Kidney (tissue), 14 donors: ENCODE results near the gene FBXO24. TPM values are rescaled to one million over a fixed set of nuclear protein-coding genes. Genes with fewer than 3 reads are reported as not detected.
"Not testable (repeated sequence)": the region's sequence is repeated elsewhere in the genome, so short reads cannot be mapped to it uniquely, and the experiment has no call there.

Experiments used
- DNase-seq, 5 donors: peaks; one replicate each; pipeline ENCODE4 v3.0.0-alpha.2; 2013 to 2020
- FAIRE-seq: peaks from 2 replicates; lab custom pipeline; 2012; peaks lifted over from hg19 to GRCh38; lab: Jason Lieb, UNC
- H3K27ac ChIP-seq, 2 donors: one replicate each; pipeline ENCODE4 v1.7.0; 2013; ENCODE audit warnings: low read depth in 2 of 2, low read length in 2 of 2, inconsistent platforms in 1 of 2
- H3K27me3 ChIP-seq: one replicate; pipeline ENCODE4 v1.7.1; 2013; ENCODE audit warnings: low read length, inconsistent platforms; ENCODE audit not compliant: control insufficient read depth, insufficient read depth
- H3K36me3 ChIP-seq, 3 donors: one replicate each; pipeline versions ENCODE4 v1.7.0 to v1.7.1; 2013; ENCODE audit warnings: low read length in 3 of 3, control low read depth in 1 of 3, inconsistent platforms in 1 of 3; ENCODE audit not compliant: insufficient read depth in 3 of 3, control insufficient read depth in 2 of 3
- H3K4me1 ChIP-seq, 3 donors: one replicate each; pipeline versions ENCODE4 v1.7.0 to v1.7.1; 2013; ENCODE audit warnings: low read length in 3 of 3, inconsistent platforms in 1 of 3, low read depth in 1 of 3; ENCODE audit not compliant: control insufficient read depth in 2 of 3, insufficient read depth in 2 of 3
- H3K4me3 ChIP-seq, 3 donors: one replicate each; pipeline versions ENCODE4 v1.7.0 to v1.8.1; 2013; ENCODE audit warnings: low read length in 3 of 3, control low read depth in 1 of 3, inconsistent platforms in 1 of 3
- H3K9ac ChIP-seq, 3 donors: one replicate each; pipeline versions ENCODE4 v1.7.0 to v1.7.1; 2013; ENCODE audit warnings: low read length in 3 of 3, control low read depth in 1 of 3, inconsistent platforms in 1 of 3
- H3K9me3 ChIP-seq, 3 donors: one replicate each; pipeline versions ENCODE4 v1.7.0 to v1.7.1; 2013; ENCODE audit warnings: low read length in 3 of 3, control low read depth in 1 of 3, inconsistent platforms in 1 of 3; ENCODE audit not compliant: control insufficient read depth in 2 of 3, insufficient read depth in 1 of 3
- intact Hi-C: fragments of 100-400 bp; cut with DNase I; formaldehyde crosslinking; loops from one replicate; pipeline ENCODE4 v1.11.1; 2022
- polyA plus RNA-seq: library from polyadenylated mRNA; stranded (reverse); fragments of 350-450 nt; fragmentation: Illumina TruSeq; extraction: RNeasy Lipid Tissue Mini Kit (QIAGEN cat#74804); gene quantifications from one replicate; pipeline ENCODE4 v1.2.3, GENCODE V29; 2014; ENCODE audit warnings: low read depth, low replicate concordance; ENCODE audit not compliant: insufficient read depth
- total RNA-seq: library from RNA; stranded (reverse); fragmentation: NEBNext Ultra II Directional; extraction: Animal tissue kit (Norgen Biotek cat#: 25700); gene quantifications from one replicate; pipeline ENCODE4 v1.2.1, GENCODE V29; 2021
- TF ChIP-seq, protein P1 (sequence below): IDR thresholded peaks from 3 replicates; pipeline ENCODE4 v1.5.1; 2012; ENCODE audit warnings: mild to moderate bottlenecking, moderate library complexity, borderline replicate concordance; ENCODE audit not compliant: insufficient read depth; ENCODE audit errors: extremely low read depth
- donor health status: control.
- donor health status: control.
- donor health status: control.
- donor health status: control.
- donor health status: control.
- donor health status: DM: yes; HTN: yes; CAD: no.
- donor health status: Normal renal cell carcinoma (clear cell type).

The FBXO24 gene
- total and polyA plus RNA-seq, 2 donors from 2014 or later: 0.60 to 0.95 TPM

DNA sequence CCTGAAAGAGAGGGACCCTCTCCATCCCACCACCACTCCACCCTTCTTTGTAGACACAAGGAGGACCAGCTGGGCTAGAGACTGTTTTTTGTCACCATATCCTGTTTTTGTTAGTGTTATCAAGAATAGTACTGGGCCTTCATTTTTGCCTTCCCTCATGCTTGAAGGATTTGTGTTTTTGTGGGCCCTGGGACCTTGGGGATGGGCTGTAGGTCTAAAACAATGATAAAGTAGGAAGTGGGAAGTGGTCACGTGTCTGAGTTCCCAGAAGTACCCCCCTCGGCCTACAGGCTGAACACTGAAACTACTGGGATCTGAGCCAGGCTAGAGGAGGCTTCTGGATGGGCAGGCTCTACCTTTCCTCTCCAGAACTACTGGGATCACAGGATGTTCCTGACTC is 38.3 kb upstream of the FBXO24 start:
- DNase-seq (no peak), FAIRE-seq (no peak)
- H3K27me3 ChIP-seq: no peaks in the 10 kb centered on the region
- peak overlapping the region in 1 of 3 donors; percentile 48 for H3K9ac ChIP-seq
- no peaks in the 10 kb centered on the region for H3K9me3 ChIP-seq
- peaks cover 0 to 11% (median 4%) of the 10 kb centered on the region in 3 donors for H3K36me3 ChIP-seq
- intact Hi-C loops: no loop called here
- peaks cover 7 to 40% (median 39%) of the 10 kb centered on the region in 3 donors for H3K4me1 ChIP-seq
- H3K4me3 ChIP-seq: no peak overlapping the region
- H3K27ac ChIP-seq: peak overlapping the region; percentile 79 to 92
- TF ChIP-seq, protein P1, sequence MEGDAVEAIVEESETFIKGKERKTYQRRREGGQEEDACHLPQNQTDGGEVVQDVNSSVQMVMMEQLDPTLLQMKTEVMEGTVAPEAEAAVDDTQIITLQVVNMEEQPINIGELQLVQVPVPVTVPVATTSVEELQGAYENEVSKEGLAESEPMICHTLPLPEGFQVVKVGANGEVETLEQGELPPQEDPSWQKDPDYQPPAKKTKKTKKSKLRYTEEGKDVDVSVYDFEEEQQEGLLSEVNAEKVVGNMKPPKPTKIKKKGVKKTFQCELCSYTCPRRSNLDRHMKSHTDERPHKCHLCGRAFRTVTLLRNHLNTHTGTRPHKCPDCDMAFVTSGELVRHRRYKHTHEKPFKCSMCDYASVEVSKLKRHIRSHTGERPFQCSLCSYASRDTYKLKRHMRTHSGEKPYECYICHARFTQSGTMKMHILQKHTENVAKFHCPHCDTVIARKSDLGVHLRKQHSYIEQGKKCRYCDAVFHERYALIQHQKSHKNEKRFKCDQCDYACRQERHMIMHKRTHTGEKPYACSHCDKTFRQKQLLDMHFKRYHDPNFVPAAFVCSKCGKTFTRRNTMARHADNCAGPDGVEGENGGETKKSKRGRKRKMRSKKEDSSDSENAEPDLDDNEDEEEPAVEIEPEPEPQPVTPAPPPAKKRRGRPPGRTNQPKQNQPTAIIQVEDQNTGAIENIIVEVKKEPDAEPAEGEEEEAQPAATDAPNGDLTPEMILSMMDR: no peak

DNA sequence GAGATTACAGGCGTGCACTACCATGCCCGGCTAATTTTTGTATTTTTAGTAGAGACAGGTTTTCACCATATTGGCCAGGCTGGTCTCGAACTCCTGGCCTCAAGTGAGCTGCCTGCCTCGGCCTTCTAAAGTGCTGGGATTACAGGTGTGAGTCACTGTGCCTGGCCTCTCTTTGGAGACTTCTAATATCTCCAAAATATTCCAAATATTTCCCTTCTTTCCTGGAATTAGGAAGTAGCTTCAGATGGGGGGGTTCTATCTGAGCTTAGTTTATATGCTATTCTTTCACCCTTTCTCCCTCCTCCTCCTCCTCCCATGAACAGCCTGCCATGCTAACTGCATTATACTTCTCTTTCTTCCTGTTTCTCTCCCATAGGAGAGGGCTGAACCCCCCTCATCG is 37.7 kb upstream of the FBXO24 start:
- DNase-seq, intact Hi-C loops, H3K9me3 ChIP-seq, H3K9ac ChIP-seq, FAIRE-seq, H3K4me3 ChIP-seq, H3K27me3 ChIP-seq: not testable (repeated sequence)
- Histone ChIP-seq H3K27ac (peak overlapping the region; percentile 55 to 79), H3K4me1 (peaks cover 7 to 40% (median 39%) of the 10 kb centered on the region in 3 donors), H3K36me3 (peaks cover 0 to 14% (median 4%) of the 10 kb centered on the region in 3 donors)

- TF ChIP-seq, protein P1: no peak
- H3K9ac ChIP-seq: no peak overlapping the region
- DNase-seq: no peak
- H3K4me3 ChIP-seq: no peak overlapping the region
- no peak for FAIRE-seq
- no peak overlapping the region for H3K27ac ChIP-seq
- H3K27me3 ChIP-seq: no peaks in the 10 kb centered on the region
- H3K4me1 ChIP-seq: peaks cover 0 to 9% (median 9%) of the 10 kb centered on the region in 3 donors
- H3K36me3 ChIP-seq: peaks cover 0 to 33% (median 10%) of the 10 kb centered on the region in 3 donors
- intact Hi-C loops: no loop called here
- no peaks in the 10 kb centered on the region for H3K9me3 ChIP-seq
These were observed 33.6 kb upstream of the FBXO24 start for GRCh38 chr7:100552532-100552931.

DNA sequence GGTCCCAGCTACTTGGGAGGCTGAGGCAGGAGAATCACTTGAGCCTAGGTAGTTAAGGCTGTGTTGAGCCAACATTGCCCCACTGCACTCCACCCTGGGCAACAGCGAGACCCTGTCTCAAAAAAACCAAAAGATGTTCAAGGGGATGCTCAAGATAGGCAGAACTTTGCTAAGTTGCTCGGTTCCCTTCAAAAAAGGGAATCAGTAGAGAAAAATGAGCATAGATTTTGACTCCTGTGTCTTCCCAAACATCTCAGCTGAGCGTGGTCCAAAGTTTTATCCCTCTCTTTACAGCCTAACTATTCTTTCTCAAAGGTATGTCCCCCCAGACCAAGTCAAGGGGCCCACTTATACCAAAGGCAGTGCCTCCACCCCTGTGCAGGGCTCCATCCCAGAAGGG is 33.1 kb upstream of the FBXO24 start:
- H3K4me3 ChIP-seq: no peak overlapping the region
- no peaks in the 10 kb centered on the region for H3K27me3 ChIP-seq
- DNase-seq: no peak
- H3K27ac ChIP-seq: no peak overlapping the region
- no peaks in the 10 kb centered on the region for H3K9me3 ChIP-seq
- intact Hi-C loops: no loop called here
- H3K9ac ChIP-seq: no peak overlapping the region
- TF ChIP-seq, protein P1: no peak
- no peak for FAIRE-seq
- H3K4me1 ChIP-seq: peaks cover 0 to 4% (median 4%) of the 10 kb centered on the region in 3 donors
- peaks cover 0 to 33% (median 10%) of the 10 kb centered on the region in 3 donors for H3K36me3 ChIP-seq
